ENCODE measurements around the gene OR2T4.

OR2T4 gene

DNA sequence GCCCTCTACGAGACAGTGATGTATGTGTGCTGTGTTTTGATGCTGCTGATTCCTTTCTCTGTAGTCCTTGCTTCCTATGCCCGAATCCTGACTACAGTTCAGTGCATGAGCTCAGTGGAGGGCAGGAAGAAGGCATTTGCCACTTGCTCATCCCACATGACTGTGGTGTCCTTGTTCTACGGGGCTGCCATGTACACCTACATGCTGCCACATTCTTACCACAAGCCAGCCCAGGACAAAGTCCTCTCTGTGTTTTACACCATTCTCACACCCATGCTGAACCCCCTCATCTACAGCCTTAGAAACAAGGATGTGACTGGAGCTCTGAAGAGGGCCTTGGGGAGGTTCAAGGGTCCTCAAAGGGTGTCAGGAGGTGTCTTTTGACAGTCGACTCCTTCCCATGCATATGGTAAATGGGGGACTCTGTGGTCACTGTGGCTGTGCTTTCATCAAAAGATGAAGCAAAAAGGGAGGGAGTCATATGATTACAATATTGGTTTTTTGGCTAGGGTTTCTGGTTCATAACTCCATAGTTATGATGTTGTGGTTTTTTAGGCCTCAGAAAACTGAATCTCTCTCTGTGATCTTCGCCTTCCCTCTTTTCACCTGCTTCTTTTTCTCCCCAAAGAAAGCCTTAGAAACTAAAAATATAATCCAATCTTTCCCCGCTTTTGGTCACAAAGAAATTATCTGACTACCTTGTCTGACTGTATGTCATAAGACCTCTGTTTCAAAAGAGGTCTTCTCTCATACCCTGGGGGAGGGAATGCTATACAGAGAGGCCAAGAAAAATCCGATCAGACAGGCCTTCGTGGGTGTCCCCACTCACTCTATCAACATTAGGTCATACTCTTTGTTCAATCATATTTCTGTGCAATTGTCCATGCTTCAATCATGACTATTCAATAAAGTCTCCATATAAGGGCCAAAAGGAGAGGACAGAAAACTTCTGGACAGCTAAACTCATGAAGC lies 45.5 kb downstream of the OR2T4 start:
- DNase-seq (ENCODE audit: extremely low read depth, insufficient read length) = no peak
- no peak overlapping the region for H3K4me3 ChIP-seq (replicated peaks; ENCODE audit: low read depth, low read length)
- TF ChIP-seq CTCF (IDR thresholded peaks at IDR 0.05; ENCODE audit: insufficient read depth, low read length, poor library complexity, severe bottlenecking) = no peak
- no peaks in the 10 kb centered on the region for H3K27me3 ChIP-seq (replicated peaks; ENCODE audit: control insufficient read depth, insufficient read depth, low read length)
- H3K36me3 ChIP-seq (ENCODE audit: control insufficient read depth, insufficient read depth, low read length) = no peaks in the 10 kb centered on the region
